Testis (tissue), 3 donors: ENCODE results near the gene TP53AIP1. TPM values are rescaled to one million over a fixed set of nuclear protein-coding genes. Genes with fewer than 3 reads are reported as not detected.

ENCODE experiments used
- DNase-seq: peaks from one replicate; pipeline ENCODE4 v3.0.0-alpha.2; 2019
- H3K27ac ChIP-seq, 2 donors: fragments of 200-600 bp; sonication (generic); one replicate each; pipeline ENCODE4 v1.5.1; 2019
- H3K27me3 ChIP-seq: fragments of 200-600 bp; sonication (generic); one replicate; pipeline ENCODE4 v1.5.1; 2019
- H3K36me3 ChIP-seq: fragments of 200-600 bp; sonication (generic); one replicate; pipeline ENCODE4 v1.5.1; 2017; ENCODE audit warnings: low read depth; ENCODE audit errors: missing control alignments
- H3K4me1 ChIP-seq: fragments of 200-600 bp; sonication (generic); one replicate; pipeline ENCODE4 v1.5.1; 2019
- H3K4me3 ChIP-seq, 2 donors: fragments of 200-600 bp; sonication (generic); one replicate each; pipeline ENCODE4 v1.5.1; 2017 to 2019
- H3K9me3 ChIP-seq: fragments of 200-600 bp; sonication (generic); one replicate; pipeline ENCODE4 v1.5.1; 2017
- POLR2A ChIP-seq: fragments of 450-650 bp; IDR thresholded peaks from one replicate; pipeline ENCODE4 v1.6.1; 2017; ENCODE audit warnings: antibody characterized with exemption, mild to moderate bottlenecking, moderate library complexity
- WGBS, 2 donors: methylation state at CpG; one replicate each; pipeline ENCODE4 v1.1.5; 2018; 5-methylcytosine and 5-hydroxymethylcytosine counted together
- intact Hi-C: fragments of 100-400 bp; cut with DNase I; formaldehyde crosslinking; loops from one replicate; pipeline ENCODE4 v1.15.1; 2023; ENCODE audit warnings: low total_unique reads
- polyA plus RNA-seq: library from polyadenylated mRNA; stranded (reverse); fragments of 350-450 nt; fragmentation: Illumina TruSeq; extraction: RNeasy Lipid Tissue Mini Kit (QIAGEN cat#74804); gene quantifications from one replicate; pipeline ENCODE4 v1.2.3, GENCODE V29; 2014; ENCODE audit warnings: low read depth, low replicate concordance; ENCODE audit not compliant: insufficient read depth
- total RNA-seq, 2 donors: library from RNA; depleted of rRNA; stranded (reverse); fragments of >200 nt; gene quantifications; one replicate each; pipeline ENCODE4 v1.2.3, GENCODE V29; 2016
- TF ChIP-seq, protein P1 (sequence below), 3 experiments: fragments of 450-650 bp in 2 of 3; fragments of 200-600 bp in 1 of 3; sonication (generic) in 1 of 3; IDR thresholded peaks; one replicate each; pipeline ENCODE4 v1.5.1; 2016 to 2019; ENCODE audit warnings: antibody characterized with exemption in 3 of 3, mild to moderate bottlenecking in 2 of 3, moderate library complexity in 1 of 3

The TP53AIP1 gene
- total and polyA plus RNA-seq, 3 donors from 2014 or later = 0.94 to 1.8 (median 1.1) TPM

DNA sequence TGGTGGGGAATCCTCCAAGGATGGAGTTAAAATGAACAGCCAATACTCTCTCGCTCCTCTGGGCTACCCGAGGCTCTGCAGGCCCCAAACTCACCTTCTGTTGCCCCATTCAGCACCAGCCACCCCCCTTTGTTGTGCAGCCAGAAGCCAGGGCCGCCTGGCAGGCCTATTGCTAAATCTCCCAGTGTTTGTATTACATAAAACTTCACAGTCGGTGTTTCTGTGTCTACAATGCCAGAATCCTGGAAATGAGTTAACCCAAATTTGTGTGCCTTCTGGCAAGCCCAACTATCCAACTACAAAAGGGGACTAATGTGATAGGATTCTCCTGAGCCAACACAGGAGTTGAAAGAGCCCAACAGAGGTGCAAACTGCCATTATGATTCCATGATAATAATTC is 42.2 kb downstream of the TP53AIP1 start:
- TF ChIP-seq POLR2A = no peak
- TF ChIP-seq, protein P1, sequence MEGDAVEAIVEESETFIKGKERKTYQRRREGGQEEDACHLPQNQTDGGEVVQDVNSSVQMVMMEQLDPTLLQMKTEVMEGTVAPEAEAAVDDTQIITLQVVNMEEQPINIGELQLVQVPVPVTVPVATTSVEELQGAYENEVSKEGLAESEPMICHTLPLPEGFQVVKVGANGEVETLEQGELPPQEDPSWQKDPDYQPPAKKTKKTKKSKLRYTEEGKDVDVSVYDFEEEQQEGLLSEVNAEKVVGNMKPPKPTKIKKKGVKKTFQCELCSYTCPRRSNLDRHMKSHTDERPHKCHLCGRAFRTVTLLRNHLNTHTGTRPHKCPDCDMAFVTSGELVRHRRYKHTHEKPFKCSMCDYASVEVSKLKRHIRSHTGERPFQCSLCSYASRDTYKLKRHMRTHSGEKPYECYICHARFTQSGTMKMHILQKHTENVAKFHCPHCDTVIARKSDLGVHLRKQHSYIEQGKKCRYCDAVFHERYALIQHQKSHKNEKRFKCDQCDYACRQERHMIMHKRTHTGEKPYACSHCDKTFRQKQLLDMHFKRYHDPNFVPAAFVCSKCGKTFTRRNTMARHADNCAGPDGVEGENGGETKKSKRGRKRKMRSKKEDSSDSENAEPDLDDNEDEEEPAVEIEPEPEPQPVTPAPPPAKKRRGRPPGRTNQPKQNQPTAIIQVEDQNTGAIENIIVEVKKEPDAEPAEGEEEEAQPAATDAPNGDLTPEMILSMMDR (IDR thresholded peaks at IDR 0.05) = no peak
- no peak for DNase-seq
- Histone ChIP-seq H3K4me1 (peaks cover 4% of the 10 kb centered on the region), H3K9me3 (no peaks in the 10 kb centered on the region), H3K36me3 (no peaks in the 10 kb centered on the region), H3K27ac (no peak overlapping the region), H3K27me3 (no peaks in the 10 kb centered on the region), H3K4me3 (no peak overlapping the region)
- intact Hi-C loops = no loop called here
- 80 to 83% methylated on average over 4 of the region's 4 CpGs for WGBS, 2 donors

DNA sequence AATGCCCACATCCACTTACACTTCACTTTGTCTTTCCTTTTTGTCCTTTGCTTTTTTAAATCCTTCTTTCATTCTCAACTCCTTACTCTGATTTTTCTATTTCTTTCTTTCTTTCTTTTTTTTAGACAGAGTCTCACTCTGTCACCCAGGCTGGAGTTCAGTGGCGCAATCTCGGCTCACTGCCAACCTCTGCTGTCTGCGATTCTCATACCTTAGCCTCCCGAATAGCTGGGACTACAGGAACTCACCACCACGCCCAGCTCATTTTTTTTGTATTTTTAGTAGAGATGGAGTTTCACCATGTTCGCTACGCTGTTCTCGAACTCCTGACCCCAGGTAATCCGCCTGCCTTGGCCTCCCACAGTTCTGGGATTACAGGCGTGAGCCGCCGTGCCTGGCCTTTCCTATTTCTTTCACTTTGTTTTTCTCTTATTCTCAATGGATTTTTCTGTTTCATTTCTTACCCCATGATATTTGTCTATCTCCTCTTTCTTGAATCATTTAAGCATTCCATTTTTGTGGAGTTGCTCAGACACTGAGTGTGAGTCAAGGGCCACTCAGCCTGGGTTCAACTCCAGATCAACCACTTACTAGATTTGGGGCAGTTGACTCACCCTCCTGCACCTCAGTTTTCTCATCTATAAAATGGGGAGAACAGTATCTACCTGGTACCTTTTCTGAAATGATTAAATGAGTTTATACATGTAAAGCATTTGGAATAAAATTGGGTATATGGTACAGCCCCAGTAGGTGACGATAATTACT is 43.9 kb downstream of the TP53AIP1 start:
- H3K27ac ChIP-seq = no peak overlapping the region
- peaks cover 18% of the 10 kb centered on the region for H3K4me1 ChIP-seq
- DNase-seq = no peak
- no peaks in the 10 kb centered on the region for H3K27me3 ChIP-seq
- 94% methylated on average over 13 of the region's 13 CpGs for WGBS, 2 donors
- TF ChIP-seq POLR2A = no peak
- TF ChIP-seq, protein P1 (IDR thresholded peaks at IDR 0.05) = no peak
- H3K9me3 ChIP-seq = no peaks in the 10 kb centered on the region
- no peak overlapping the region for H3K4me3 ChIP-seq
- intact Hi-C loops = no loop called here
- no peaks in the 10 kb centered on the region for H3K36me3 ChIP-seq

DNA sequence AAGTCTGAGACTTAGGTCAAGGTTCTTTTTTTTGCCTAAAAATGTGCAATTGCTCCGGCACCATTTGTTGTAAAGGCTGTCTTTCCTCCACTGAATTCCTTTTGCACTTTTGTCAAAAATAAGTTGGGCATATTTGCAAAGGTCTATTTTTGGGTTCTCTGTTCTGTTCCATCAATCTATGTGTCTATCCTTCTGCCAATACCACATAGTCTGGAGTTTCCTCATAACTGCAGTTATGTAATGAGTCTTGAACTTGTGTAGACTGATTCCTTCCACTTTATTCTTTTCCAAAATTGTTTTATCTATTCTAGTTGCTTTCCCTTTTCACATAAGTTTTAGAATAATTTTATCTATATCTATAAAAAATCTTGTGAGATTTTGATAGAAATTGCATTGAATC is 44.8 kb downstream of the TP53AIP1 start:
- TF ChIP-seq POLR2A = no peak
- TF ChIP-seq, protein P1 (IDR thresholded peaks at IDR 0.05) = no peak
- Histone ChIP-seq H3K4me1 (peaks cover 18% of the 10 kb centered on the region), H3K27ac (no peak overlapping the region), H3K9me3 (no peaks in the 10 kb centered on the region), H3K36me3 (no peaks in the 10 kb centered on the region), H3K4me3 (no peak overlapping the region), H3K27me3 (no peaks in the 10 kb centered on the region)
- intact Hi-C loops = no loop called here
- 89 to 100% methylated on average over 1 of the region's 1 CpG for WGBS, 2 donors
- DNase-seq = no peak

DNA sequence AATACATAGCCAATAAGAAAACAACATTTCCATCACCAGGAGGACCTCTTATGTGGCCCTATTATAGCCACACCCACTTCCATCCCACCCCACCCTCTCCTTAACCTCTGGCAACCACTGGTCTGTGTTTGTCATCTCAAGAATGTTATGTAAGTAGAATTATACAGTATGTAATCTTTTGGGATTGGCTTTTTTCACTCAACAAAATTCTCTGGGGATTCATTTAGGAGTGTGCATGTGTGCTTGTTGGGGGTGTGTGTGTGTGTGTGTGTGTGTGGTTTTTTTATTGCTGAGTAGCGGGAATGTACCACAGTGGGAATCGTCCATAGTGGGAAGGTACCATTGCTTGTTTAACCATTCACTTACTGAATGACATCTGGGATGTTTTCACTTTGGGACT is 46.3 kb downstream of the TP53AIP1 start:
- H3K27ac ChIP-seq = no peak overlapping the region
- no peak overlapping the region for H3K4me3 ChIP-seq
- no peaks in the 10 kb centered on the region for H3K27me3 ChIP-seq
- 45 to 57% methylated on average over 2 of the region's 2 CpGs for WGBS, 2 donors
- no peak for DNase-seq
- H3K4me1 ChIP-seq = peaks cover 24% of the 10 kb centered on the region
- intact Hi-C loops = no loop called here
- TF ChIP-seq POLR2A = no peak
- TF ChIP-seq, protein P1 (IDR thresholded peaks at IDR 0.05) = no peak
- no peaks in the 10 kb centered on the region for H3K36me3 ChIP-seq
- no peaks in the 10 kb centered on the region for H3K9me3 ChIP-seq

DNA sequence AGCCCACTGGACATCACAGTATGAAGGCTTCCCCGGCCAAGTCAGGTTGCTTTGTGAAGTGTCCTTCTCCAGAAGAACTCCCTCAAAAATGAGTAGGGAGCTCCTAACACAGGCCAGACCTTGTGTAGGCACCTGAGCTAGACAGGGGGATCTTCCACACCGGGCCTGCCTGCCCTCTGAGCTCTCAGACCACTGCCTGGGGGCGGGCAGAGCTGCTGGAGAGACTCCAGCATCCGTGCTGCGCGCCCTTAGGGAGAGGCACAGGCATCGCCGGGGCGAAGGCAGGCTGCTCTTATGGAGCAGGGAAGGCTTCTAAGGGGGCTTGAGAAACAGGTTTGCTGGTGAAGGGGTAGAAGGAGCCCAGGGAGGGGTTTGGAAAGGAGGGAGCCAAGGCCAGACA is 47.1 kb downstream of the TP53AIP1 start:
- intact Hi-C loops = no loop called here
- H3K36me3 ChIP-seq = no peaks in the 10 kb centered on the region
- peaks cover 25% of the 10 kb centered on the region for H3K4me1 ChIP-seq
- WGBS, 2 donors = 61 to 76% methylated on average over 7 to 9 of the region's 9 CpGs
- DNase-seq = no peak
- no peak overlapping the region for H3K27ac ChIP-seq
- TF ChIP-seq POLR2A = no peak
- TF ChIP-seq, protein P1 (IDR thresholded peaks at IDR 0.05) = no peak
- H3K27me3 ChIP-seq = no peaks in the 10 kb centered on the region
- no peaks in the 10 kb centered on the region for H3K9me3 ChIP-seq
- no peak overlapping the region for H3K4me3 ChIP-seq
